ENCODE measurements around the gene CRYGA.
"Not testable (repeated sequence)": the region's sequence is repeated elsewhere in the genome, so short reads cannot be mapped to it uniquely, and the experiment has no call there.

The CRYGA gene

DNA sequence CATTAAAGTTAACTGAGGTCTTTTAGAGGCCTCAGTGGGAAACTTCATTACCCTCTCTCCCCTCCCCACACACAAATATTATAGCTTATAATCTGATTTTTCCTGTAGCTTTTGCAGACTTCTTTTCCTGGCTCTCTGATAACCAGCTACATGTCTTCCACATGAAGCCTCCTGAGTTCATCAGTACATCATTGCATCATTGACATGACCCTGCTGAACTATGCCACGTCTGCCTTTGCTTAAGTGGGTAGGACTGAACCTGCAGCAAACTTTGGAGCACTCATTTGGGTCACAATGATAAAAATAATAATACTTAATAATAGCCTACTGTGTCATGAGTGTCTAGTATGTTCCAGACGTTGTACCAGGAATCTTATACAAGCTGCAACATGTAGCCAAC is 7.0 kb downstream of the CRYGA start:
- DNase-seq, result no peak

DNA sequence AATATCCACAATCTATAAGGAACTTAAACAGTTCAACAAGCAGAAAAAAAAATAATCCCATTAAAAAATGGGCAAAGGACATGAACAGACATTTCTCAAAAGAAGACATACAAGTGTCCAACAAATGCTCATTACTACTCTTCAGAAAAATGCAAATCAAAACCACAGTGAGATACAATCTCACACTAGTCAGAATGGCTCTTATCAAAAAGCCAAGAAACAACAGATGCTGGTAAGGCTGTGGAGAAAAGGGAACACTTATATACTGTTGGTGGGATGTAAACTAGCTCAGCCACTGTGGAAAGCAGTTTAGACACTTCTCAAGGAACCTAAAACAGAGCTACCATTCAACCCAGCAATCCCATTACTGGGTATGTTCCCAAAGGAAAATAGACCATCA is 10.2 kb downstream of the CRYGA start:
- DNase-seq, result no peak

DNA sequence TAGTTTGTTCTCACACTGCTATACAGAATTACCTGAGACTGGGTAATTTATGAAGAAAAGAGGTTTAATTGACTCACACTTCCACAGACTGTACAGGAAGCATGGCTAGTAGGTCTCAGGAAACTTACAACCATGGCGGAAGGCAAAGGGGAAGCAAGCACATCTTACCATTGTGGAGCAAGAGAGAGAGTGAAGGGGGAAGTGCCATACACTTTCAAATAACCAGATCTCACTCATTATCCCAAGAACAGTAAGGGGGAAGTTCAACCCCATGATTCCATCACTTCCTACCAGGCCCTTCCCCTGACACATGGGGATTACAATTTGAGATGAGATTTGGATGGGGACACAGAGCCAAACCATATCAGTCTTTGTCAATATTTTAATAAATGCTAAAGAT is 12.4 kb downstream of the CRYGA start:
- no peak for DNase-seq

DNA sequence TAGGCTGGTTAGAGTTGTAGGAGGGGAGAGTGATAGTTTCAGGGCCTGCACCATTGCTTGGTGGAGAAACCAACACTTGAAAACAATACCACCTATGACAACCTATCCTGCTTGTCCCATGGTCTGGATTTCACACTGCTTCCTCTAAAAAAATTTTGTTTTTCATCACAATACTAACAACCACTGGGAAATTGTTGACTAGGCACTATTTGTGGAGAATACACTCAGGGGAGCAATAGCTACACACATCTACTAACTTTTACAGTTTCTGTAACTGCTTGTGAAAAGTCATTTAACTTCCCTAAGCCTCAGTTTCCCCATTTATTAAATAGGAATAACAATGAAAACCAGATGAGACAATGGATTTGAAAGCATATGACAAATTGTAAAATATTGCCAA is 13.3 kb downstream of the CRYGA start:
- no peak for DNase-seq

DNA sequence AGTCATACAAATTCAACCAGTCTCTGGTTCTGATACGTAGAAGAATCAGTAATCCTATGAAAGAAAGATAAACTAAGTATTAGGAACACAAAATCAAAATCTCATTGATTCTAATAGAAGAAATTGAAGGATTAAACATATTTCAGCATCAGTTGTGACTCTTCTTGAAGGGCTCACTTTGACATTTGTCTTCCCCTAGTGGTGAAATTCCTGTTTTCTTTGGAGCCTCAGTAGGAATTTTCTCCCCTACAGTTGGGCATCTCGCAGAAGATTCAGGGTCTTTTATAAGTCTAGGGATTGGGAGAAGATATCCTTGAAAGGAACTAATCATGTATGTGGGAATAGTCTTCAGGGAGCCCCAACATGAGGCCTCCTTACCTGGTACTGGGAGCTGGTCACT is 14.6 kb downstream of the CRYGA start:
- no peak for DNase-seq

DNA sequence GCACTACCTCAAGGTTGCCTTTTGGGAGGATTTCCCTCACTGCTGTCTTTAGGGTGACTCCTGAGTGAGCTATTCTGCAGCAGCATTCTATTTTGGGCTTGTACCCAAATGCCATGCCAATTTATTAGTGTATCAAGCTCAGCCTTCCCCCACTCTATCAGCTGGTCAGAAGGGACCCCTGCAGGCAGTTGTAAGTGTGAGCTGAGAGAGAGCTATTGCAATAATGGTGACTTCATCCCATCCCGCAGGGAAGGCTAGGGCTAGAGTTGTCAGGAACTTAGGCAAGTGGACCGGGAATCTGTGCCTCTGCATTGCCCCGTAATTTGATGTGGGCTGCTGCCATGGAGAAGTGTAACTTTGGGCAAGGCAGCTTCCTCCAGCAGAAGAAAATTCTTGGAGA is 15.6 kb downstream of the CRYGA start:
- DNase-seq, result no peak

DNA sequence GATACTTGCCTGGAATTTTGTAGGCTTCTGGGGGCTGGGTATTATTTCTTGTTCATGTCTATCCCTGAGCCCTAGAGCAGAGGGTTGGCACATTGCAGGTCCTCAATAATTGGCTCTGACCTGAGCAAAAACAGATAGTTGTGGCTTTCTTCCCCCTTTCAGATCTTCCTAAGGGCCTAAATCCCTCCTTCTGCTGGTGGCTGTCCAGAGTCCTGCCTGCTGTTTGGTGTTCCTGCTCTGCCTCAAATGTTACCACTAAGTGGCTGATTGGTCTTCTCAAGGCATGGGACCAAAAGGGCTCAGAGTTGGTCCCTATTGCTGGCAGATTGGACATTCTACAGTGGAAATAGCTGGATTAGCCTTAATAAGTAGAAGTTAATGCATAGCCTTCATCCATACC is 16.4 kb downstream of the CRYGA start:
- DNase-seq, result no peak

DNA sequence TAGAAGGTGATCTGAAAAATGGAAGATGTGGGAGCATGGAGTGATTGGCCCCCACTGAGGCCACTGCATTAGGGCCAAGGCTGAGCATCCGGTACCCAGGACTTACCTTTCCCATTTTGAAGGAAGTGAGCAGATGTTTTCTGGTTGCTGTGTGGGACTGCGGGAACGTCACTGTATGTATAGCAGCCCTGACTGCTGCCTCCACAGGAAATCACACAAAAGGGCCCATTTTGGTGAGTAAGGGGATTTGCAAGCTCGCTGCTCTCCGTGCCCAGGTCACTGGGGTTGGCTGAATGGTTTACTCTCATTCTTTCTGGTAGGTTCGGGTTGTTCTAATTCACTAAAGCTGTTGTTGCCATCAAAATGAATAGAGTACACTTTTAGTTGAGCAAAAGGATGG is 17.4 kb downstream of the CRYGA start, which contains the start of gene CRYGB:
TSS of gene CRYGB (minus strand) at position 153 of the 400 bp plus-strand sequence. CDS start at position 115, 38 bp downstream.
- DNase-seq, result no peak

DNA sequence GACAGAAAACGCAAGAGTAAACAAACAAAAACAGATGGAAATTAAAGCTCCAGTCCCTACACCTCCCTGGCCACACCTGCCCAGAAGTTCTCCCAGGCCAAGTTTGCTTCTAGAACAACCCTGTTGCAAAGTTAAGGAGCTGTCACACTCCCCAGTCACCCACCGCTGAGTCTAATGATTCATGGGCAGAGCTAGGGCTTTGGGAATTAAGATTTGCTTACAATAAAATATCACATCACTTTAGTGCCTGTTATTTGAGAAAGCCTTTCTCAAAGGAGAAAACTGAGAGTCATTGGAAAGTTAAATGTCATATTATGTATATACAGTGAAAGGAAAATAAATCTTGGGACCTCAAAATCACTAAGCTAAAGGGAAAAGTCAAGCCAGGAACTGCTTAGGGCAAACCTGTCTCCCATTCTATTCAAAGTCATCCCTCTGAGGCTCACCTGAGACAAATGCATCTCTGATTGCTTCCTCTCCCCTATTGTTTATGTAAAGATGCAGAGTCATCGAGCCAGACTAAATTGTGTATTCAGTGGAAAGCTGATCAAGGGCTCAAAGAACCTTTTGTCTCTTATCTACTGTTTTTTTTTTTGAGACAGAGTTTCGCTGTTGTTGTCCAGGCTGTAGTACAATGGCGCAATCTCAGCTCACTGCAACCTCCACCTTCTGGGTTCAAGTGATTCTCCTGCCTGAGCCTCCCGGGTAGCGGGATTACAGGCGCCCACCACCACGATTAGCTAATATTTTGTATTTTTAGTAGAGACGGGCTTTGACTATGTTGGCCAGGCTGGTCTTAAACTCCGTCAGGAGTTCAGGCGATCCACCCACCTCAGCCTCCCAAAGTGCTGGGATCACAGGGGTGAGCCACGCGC is 20.2 kb downstream of the CRYGA start:
- DNase-seq, result no peak

DNA sequence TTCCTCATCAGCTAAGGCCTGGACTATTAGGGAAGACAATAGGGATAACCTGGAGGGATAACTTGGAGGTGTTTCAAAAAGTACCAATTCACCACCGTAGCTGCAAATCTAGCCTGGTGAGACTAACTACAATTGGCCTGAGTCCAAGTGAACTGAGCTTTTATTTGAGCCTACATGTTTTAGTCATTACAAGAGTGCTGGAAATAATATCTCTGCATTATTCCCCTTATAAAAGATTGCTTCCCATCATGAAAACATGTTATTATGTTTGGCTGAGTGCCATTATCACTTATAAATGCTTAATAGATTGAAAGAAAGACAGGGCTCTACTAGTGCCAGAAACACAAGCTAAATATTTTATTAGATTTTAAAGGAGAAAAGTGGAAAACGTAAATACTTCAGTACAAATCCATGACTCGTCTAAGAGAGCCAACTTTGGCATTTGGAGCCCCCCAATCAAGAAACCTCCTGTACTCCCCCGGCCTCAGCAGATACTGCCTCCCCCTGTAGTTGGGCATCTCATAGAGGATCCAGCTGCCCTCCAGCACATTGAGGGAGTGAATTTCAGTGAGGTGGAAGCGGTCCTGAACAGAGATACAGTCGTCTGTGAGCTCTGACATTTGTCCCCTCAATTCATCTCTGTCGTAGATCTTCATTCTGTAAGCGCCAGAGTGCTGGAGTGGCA is 21.0 kb downstream of the CRYGA start:
- no peak for DNase-seq

DNA sequence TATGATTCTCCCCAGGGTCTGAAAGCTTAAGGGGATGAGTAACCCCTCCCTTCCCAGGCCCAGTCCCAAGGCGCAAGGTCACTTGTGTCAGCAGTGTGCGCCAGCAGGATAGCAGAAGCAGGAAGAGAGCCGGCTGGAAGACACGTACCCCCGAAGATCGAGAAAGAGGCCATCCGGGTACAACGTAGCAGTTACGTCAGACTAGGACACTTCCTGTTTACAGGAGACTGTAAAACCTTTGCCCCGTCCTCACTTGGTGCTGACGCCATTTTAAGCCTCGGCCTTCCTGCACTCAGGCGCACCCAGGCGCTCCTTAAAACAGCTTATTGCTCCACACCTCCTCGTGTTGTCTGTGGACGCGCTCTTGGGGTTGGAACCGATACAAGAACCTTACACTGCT is 23.9 kb downstream of the CRYGA start:
- no peak for DNase-seq

DNA sequence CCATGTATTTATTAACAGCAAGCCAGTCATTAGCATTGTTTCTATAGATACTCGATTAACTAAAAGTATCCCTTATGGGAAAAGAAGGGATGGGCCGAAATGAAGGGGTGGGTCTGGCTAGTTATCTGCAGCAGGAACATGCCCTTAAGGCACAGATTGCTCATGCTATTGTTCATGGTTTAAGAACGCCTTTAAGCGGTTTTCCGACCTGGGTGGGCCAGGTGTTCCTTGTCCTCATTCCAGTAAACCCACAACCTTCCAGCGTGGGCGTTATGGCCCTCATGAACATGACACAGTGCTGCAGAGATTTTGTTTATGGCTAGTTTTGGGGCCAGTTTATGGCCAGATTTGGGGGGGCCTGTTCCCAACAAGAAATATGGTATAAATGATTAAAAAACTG is 25.1 kb downstream of the CRYGA start:
- not testable (repeated sequence) for DNase-seq

DNA sequence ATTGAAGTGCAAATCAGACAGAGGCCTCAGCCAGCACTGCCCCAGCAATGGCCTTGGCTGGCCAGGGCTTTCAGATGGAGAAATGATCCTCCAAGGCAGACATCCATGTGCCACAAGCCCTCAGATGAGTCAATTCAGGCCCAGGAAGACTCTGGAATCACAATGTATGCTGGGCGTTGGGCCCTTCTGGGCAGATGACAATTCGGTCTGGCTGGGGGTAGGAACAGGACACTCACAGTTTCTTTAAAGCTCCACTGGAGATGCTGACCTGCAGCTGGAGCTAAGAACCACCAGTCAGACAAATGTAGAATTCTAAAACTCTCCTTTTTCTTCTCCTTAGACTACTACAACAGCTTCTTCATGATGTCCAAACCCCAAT is 26.7 kb downstream of the CRYGA start:
- DNase-seq, result no peak

DNA sequence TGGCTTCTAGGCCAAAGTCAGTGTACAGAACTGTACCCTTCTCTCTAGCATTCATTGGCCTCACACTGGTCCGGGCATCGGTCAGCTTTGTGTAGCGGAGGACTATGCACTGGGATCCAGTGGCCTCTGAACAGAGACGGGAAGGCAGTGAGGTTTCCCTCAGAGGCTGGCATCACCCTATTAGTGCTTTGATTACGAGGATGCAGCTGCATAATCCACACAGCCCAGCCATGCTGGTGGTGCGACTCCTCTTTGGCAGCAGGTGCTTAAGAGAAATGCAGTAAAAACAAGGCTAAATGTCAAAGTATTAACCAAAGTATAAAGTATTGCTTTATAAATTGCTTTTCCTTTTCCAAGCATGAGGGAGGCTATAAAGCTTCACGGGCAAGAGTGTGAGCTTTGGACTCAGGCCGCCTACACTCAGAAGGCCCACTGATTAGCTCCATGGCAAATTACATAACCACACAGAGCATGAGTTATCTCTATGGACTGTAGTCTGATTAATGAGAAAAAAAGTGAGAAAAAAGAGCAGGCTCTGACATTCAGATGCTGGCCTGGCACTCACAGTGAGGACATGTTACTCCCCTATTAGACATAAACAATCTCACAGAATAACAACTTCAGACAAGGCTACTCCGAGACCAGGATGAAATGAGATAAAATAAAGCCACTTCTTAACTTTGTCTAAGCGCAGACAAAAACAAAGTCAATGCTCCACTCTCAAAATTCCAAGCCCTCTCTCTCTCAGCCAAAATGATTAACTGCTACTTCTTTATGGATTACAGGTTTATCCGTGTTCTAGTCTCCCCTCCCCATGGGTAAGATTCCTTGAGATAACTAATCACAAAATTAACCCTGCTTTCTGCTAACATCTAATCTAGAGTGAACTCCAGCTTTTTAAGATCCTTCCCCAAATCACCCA is 27.3 kb downstream of the CRYGA start:
- DNase-seq, result no peak

DNA sequence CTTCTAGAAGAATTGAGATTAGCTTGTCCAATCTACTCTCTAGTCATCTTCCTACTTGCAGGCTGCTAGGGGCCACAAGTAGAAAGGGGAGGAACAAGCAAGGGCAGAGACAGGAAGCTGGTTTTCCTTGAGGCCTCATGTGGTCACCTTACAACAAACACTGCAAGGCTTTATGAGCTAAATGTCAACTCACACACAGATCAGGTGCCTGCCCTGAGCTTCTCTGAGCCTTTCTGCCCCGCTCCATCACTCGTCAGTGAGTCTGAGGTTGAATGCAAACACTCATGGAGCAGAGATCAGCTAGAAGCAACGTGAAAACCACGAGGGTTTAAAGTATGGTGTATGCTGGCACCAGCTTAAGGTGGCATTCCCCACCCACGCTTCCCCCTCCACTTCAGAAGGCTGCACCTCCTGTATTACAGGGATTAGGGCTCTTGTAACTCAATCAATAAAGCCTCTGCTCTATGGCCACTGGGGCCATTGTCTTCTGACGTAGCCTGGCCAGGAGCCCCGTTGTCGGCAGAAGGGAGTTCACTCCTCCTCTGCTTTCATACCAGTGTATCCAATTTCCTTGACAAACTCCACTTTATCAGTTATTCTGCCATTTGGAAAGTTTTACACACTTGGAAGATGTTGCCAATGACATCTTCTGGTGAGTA is 28.3 kb downstream of the CRYGA start:
- DNase-seq, result no peak

DNA sequence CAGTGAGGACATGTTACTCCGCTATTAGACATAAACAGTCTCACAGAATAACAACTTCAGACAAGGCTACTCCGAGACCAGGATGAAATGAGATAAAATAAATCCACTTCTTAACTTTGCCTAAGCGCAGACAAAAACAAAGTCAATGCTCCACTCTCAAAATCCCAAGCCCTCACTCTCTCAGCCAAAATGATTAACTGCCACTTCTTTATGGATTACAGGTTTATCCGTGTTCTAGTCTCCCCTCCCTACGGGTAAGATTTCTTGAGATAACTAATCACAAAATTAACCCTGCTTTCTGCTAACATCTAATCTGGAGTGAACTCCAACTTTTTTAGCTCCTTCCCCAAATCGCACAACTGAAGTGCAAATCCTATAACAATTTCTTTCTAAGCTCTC is 32.7 kb downstream of the CRYGA start:
- no peak for DNase-seq

DNA sequence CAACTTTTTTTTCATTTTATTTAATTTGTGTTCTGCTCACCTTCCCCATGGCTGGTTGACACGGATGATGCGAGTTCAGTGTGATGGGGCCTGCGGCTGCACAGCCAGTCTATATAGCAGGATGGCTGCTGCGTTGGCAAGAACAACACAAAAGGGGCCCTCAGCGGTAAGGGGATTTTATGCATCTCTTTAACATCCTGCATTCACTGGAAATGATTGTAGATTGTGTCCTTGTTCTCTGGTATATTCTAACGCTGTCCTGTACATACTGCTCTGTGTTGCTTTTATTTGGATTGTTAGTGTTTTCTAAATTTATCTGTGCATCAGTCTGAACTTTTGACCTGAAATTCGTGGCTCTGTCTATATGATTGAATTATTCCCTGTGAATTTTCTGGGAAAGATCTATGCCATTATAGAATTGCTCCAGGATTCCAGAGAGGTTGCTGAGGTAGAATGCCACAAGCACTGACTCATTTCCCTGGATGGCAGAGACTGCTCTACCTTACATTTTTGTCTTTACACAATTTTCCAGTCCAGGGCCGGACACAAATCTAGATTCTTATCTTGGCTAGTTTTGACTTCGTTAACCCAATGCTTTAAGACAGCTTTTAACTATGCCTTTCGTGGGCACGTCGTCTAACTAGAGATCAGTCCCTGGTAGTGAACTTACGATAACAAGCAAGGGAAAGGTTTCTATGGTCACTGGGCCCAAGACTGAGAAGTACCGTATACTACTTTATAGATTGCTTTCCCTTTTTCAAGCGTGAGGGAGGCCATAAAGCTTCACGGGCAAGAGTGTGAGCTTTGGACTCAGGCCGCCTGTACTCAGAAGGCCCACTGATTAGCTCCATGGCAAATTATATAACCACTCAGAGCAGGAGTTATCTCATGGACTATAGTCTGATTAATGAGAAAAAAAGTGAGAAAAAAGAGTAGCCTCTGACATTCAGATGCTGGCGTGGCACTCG is 33.4 kb downstream of the CRYGA start, which contains the start of gene CRYGC:
TSS of gene CRYGC (minus strand) at position 85 of the 968 bp plus-strand sequence. CDS start at position 49, 36 bp downstream.
- DNase-seq, result no peak

DNA sequence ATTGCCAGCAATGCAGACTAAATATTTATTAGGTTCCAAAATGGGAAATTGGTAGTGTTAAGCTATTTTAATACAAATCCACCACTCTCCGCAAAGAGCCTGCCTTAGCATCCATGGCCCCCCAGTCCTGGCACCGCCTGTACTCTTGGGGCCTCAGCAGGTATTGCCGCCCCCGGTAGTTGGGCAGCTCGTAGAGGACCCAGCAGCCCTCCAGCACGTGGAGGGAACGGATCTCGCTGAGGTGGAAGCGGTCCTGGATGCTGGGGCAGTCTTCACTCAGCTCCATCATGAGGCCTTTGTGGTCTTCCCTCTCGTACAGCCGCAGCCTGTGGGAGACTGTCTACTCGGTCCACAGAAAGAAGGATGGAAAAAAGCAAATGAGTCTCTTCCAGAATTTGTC is 35.3 kb downstream of the CRYGA start:
- DNase-seq, result no peak

DNA sequence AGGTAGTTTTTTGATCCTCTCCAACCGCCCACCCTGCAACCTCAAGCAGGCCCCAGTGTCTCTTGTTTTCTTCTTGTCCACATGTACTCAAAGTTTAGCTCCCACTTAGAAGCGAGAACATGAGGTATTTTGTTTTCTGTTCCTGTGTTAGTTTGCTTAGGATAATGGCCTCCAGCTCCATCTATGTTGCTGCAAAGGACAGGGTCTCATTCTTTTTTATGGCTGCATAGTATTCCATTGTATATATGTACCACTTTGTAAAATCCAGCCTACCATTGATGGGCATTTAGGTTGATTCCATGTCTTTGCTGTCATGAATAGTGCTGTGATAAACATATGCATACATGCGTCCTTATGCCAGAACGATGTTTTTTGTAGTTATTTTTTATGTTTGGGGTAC is 36.3 kb downstream of the CRYGA start:
- DNase-seq, result no peak

DNA sequence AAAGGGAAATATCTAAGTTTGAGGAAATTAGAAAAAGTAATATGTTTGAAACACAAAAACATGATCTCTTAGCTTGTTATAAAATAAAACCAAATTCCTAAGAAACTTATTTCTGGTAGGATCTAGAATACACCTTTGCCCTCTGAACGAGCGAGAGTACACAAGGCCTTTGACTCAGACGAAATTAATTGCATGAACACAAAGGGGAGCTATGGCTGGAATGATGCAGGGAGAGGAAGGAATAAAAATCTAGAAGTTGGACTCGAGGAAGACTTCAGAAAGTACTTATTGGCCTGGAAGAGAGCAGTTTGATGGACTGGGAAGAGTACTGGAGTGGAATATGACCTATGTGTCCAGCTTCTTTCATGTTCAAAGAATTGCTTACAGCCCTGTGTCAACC is 38.1 kb downstream of the CRYGA start:
- no peak for DNase-seq

DNA sequence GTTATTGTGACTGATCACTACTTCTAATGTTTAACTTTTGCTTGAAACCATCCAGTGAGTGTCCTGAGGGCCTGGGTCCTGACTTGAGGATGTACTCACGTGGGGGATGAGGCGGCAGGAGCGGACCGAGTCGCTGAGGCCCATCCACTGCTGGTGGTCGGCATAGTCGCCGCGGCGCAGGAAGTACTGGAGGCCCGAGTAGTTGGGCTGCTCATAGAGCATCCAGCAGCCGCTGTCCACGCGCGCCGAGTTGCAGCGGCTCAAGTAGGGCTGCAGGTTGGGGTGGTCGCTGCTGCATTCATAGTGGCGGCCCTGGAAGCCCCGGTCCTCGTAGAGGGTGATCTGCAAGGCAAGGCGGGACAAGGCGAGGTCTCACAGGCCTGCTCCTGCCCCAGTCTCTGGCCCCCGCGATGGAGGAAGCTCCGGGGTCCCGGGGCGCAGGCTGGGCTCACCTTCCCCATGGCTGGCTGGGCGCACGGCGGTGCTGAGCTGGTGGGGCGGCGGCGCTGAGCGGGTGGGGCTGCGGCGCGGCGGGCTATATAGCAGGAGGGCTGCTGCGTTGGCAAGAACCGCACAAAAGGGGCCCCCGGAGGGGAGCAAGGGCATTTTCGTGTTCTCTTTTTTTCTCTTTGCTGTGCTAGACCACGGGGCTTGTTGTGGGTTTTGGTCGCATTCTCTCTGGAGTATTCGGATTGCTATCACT is 39.2 kb downstream of the CRYGA start, which contains the start of gene CRYGD:
TSS of gene CRYGD (minus strand) at position 512 of the 703 bp plus-strand sequence. CDS start at position 461, 51 bp downstream.
- DNase-seq, result not testable (repeated sequence)
